HepG2 (cell line): ENCODE results near the gene HERC5. TPM values are rescaled to one million over a fixed set of nuclear protein-coding genes. Genes with fewer than 3 reads are reported as not detected.
A peak's percentile ranks its signal among the peaks of the same experiment; 100 is the strongest.

Experiments used
- BCL6 ChIP-seq: IDR thresholded peaks from 2 replicates; pipeline ENCODE4 v1.6.1; 2016; ENCODE audit warnings: missing genetic modification reagents, missing compliant biosample characterization
- CBFB ChIP-seq: sonication (generic); formaldehyde crosslinking; IDR thresholded peaks from 2 replicates; pipeline ENCODE4 v1.4.0; 2020; ENCODE audit warnings: missing genetic modification reagents
- GFI1 ChIP-seq: sonication (generic); formaldehyde crosslinking; IDR thresholded peaks from 2 replicates; pipeline ENCODE4 v1.5.0; 2020; ENCODE audit warnings: missing genetic modification reagents, mild to moderate bottlenecking, borderline replicate concordance
- HDAC2 ChIP-seq: sonication (generic); formaldehyde crosslinking; IDR thresholded peaks from 2 replicates; pipeline ENCODE4 v1.4.0; 2020; ENCODE audit warnings: missing genetic modification reagents
- ISL2 ChIP-seq: sonication (generic); formaldehyde crosslinking; IDR thresholded peaks from 2 replicates; pipeline ENCODE4 v1.5.0; 2020; ENCODE audit warnings: missing genetic modification reagents
- MIXL1 ChIP-seq: IDR thresholded peaks from 2 replicates; pipeline ENCODE4 v1.6.1; 2016
- MXI1 ChIP-seq: IDR thresholded peaks from 3 replicates; pipeline ENCODE4 v1.6.1; 2012; ENCODE audit warnings: low read depth, low read length, inconsistent platforms, borderline replicate concordance
- NFKBIZ ChIP-seq: IDR thresholded peaks from 2 replicates; pipeline ENCODE4 v1.6.1; 2018; ENCODE audit warnings: missing genetic modification reagents, missing compliant biosample characterization
- RARA ChIP-seq: IDR thresholded peaks from 2 replicates; pipeline ENCODE4 v1.6.1; 2016; ENCODE audit warnings: missing genetic modification reagents, missing compliant biosample characterization
- RXRB ChIP-seq: IDR thresholded peaks from 2 replicates; pipeline ENCODE4 v1.6.1; 2016; ENCODE audit warnings: borderline replicate concordance, missing genetic modification reagents, missing compliant biosample characterization
- SNAPC2 ChIP-seq: sonication (generic); formaldehyde crosslinking; IDR thresholded peaks from 2 replicates; pipeline ENCODE4 v1.8.1; 2022; ENCODE audit warnings: mild to moderate bottlenecking, missing genetic modification reagents
- SP140L ChIP-seq: sonication (generic); formaldehyde crosslinking; IDR thresholded peaks from 2 replicates; pipeline ENCODE4 v1.4.0; 2020; ENCODE audit warnings: missing genetic modification reagents, borderline replicate concordance
- ZNF251 ChIP-seq: sonication (generic); formaldehyde crosslinking; IDR thresholded peaks from 2 replicates; pipeline ENCODE4 v1.9.0; 2021; ENCODE audit warnings: mild to moderate bottlenecking, missing genetic modification reagents
- ZNF264 ChIP-seq: sonication (generic); formaldehyde crosslinking; IDR thresholded peaks from 2 replicates; pipeline ENCODE4 v1.4.0; 2020; ENCODE audit warnings: missing genetic modification reagents
- ZNF33B ChIP-seq: sonication (generic); formaldehyde crosslinking; IDR thresholded peaks from 2 replicates; pipeline ENCODE4 v1.5.1; 2020; ENCODE audit warnings: mild to moderate bottlenecking, missing genetic modification reagents
- ZNF562 ChIP-seq: sonication (generic); formaldehyde crosslinking; IDR thresholded peaks from 2 replicates; pipeline ENCODE4 v1.8.0; 2022; ENCODE audit warnings: missing genetic modification reagents, borderline replicate concordance
- polyA plus RNA-seq, 8 experiments: library from polyadenylated mRNA; depleted of rRNA in 3 of 8; stranded (reverse) in 7 of 8; unstranded in 1 of 8; fragments of >200 nt; fragmentation: Illumina TruSeq in 4 of 8; extraction: Trizol in 4 of 8; gene quantifications; 2 replicates each; pipeline versions ENCODE4 v1.2.1 to v1.2.3, GENCODE V29; 2011 to 2016; ENCODE audit warnings: low read depth in 4 of 8, missing spikeins in 1 of 8, mixed read lengths in 1 of 8; ENCODE audit not compliant: insufficient read depth in 1 of 8
- total RNA-seq, 5 experiments: library from RNA; depleted of rRNA; stranded (reverse); fragments of >200 nt; fragmentation: Illumina TruSeq; extraction: Trizol; gene quantifications; 2 replicates each; pipeline ENCODE4 v1.2.3, GENCODE V29; 2016; ENCODE audit warnings: low read depth in 1 of 5
- TF ChIP-seq, protein P1 (sequence below): sonication (generic); formaldehyde crosslinking; IDR thresholded peaks from 2 replicates; pipeline ENCODE4 v1.8.1; 2023; ENCODE audit warnings: missing genetic modification reagents, inconsistent platforms, borderline replicate concordance
- TF ChIP-seq, protein P2 (sequence below): sonication (generic); formaldehyde crosslinking; IDR thresholded peaks from 2 replicates; pipeline ENCODE4 v1.5.0; 2020; ENCODE audit warnings: missing genetic modification reagents
- TF ChIP-seq, protein P3 (sequence below): IDR thresholded peaks from 2 replicates; pipeline ENCODE4 v1.6.1; 2016; ENCODE audit warnings: low read depth, missing genetic modification reagents, missing compliant biosample characterization

HERC5 gene
- total and polyA plus RNA-seq, 2 of the 13 experiments (the other 11 are each of a cell fraction or from before 2014, with no cell fraction given) = 0.13 to 0.33 TPM

GRCh38 chr4:88514557-88515511 lies 57.9 kb downstream of the HERC5 start (continued):
- no peak for TF ChIP-seq ZNF33B (CRISPR knock-in tag)
- TF ChIP-seq, protein P1, sequence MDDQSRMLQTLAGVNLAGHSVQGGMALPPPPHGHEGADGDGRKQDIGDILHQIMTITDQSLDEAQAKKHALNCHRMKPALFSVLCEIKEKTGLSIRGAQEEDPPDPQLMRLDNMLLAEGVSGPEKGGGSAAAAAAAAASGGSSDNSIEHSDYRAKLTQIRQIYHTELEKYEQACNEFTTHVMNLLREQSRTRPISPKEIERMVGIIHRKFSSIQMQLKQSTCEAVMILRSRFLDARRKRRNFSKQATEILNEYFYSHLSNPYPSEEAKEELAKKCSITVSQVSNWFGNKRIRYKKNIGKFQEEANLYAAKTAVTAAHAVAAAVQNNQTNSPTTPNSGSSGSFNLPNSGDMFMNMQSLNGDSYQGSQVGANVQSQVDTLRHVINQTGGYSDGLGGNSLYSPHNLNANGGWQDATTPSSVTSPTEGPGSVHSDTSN (CRISPR knock-in tag) = no peak
- peak; percentile 94 for TF ChIP-seq BCL6
- 0 out of 2 replicates have a peak, but pooled peaks have one; percentile 29 for TF ChIP-seq GFI1 (CRISPR knock-in tag)
- peak; percentile 42; the same call in 1 of the 3 replicates for TF ChIP-seq MXI1
- 0 out of 2 replicates have a peak, but pooled peaks have one; percentile 25 for TF ChIP-seq NFKBIZ (CRISPR knock-in tag)
- TF ChIP-seq SP140L (CRISPR knock-in tag) = no peak
- TF ChIP-seq ZNF562 (CRISPR knock-in tag) = no peak
- TF ChIP-seq, protein P2, sequence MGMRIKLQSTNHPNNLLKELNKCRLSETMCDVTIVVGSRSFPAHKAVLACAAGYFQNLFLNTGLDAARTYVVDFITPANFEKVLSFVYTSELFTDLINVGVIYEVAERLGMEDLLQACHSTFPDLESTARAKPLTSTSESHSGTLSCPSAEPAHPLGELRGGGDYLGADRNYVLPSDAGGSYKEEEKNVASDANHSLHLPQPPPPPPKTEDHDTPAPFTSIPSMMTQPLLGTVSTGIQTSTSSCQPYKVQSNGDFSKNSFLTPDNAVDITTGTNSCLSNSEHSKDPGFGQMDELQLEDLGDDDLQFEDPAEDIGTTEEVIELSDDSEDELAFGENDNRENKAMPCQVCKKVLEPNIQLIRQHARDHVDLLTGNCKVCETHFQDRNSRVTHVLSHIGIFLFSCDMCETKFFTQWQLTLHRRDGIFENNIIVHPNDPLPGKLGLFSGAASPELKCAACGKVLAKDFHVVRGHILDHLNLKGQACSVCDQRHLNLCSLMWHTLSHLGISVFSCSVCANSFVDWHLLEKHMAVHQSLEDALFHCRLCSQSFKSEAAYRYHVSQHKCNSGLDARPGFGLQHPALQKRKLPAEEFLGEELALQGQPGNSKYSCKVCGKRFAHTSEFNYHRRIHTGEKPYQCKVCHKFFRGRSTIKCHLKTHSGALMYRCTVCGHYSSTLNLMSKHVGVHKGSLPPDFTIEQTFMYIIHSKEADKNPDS (CRISPR knock-in tag) = peak; percentile 72; the same call in 1 of the 2 replicates
- peak; percentile 43; the same call in 1 of the 2 replicates for TF ChIP-seq ZNF264 (CRISPR knock-in tag)
- peak; percentile 66 for TF ChIP-seq HDAC2
- TF ChIP-seq CBFB (CRISPR knock-in tag) = 0 out of 2 replicates have a peak, but pooled peaks have one; percentile 24
- 0 out of 2 replicates have a peak, but pooled peaks have one; percentile 52 for TF ChIP-seq MIXL1 (CRISPR knock-in tag)
- no peak for TF ChIP-seq SNAPC2
- TF ChIP-seq RXRB (CRISPR knock-in tag) = peak; percentile 34
- TF ChIP-seq, protein P3, sequence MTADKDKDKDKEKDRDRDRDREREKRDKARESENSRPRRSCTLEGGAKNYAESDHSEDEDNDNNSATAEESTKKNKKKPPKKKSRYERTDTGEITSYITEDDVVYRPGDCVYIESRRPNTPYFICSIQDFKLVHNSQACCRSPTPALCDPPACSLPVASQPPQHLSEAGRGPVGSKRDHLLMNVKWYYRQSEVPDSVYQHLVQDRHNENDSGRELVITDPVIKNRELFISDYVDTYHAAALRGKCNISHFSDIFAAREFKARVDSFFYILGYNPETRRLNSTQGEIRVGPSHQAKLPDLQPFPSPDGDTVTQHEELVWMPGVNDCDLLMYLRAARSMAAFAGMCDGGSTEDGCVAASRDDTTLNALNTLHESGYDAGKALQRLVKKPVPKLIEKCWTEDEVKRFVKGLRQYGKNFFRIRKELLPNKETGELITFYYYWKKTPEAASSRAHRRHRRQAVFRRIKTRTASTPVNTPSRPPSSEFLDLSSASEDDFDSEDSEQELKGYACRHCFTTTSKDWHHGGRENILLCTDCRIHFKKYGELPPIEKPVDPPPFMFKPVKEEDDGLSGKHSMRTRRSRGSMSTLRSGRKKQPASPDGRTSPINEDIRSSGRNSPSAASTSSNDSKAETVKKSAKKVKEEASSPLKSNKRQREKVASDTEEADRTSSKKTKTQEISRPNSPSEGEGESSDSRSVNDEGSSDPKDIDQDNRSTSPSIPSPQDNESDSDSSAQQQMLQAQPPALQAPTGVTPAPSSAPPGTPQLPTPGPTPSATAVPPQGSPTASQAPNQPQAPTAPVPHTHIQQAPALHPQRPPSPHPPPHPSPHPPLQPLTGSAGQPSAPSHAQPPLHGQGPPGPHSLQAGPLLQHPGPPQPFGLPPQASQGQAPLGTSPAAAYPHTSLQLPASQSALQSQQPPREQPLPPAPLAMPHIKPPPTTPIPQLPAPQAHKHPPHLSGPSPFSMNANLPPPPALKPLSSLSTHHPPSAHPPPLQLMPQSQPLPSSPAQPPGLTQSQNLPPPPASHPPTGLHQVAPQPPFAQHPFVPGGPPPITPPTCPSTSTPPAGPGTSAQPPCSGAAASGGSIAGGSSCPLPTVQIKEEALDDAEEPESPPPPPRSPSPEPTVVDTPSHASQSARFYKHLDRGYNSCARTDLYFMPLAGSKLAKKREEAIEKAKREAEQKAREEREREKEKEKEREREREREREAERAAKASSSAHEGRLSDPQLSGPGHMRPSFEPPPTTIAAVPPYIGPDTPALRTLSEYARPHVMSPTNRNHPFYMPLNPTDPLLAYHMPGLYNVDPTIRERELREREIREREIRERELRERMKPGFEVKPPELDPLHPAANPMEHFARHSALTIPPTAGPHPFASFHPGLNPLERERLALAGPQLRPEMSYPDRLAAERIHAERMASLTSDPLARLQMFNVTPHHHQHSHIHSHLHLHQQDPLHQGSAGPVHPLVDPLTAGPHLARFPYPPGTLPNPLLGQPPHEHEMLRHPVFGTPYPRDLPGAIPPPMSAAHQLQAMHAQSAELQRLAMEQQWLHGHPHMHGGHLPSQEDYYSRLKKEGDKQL = peak; percentile 92
- peak; percentile 78 for TF ChIP-seq ISL2
- TF ChIP-seq ZNF251 = no peak
- peak; percentile 75 for TF ChIP-seq RARA (CRISPR knock-in tag)
